ENCODE results near the gene PIEZO1. TPM values are rescaled to one million over a fixed set of nuclear protein-coding genes. Genes with fewer than 3 reads are reported as not detected.

The PIEZO1 gene
- total RNA-seq, 1 donor from 2014 or later, result 240 TPM

GRCh38 chr16:88703486-88704309, 81.3 kb downstream of the PIEZO1 start:
- peak; percentile 63 for DNase-seq (ENCODE audit: low spot score)
- Mint-ChIP-seq H3K4me1 (ENCODE audit: low read depth) (peaks cover 56% of the 10 kb centered on the region), H3K27me3 (ENCODE audit: low read depth) (no peaks in the 10 kb centered on the region), H3K27ac (peak overlapping the region; percentile 93), H3K4me3 (ENCODE audit: low read depth) (peak overlapping the region; percentile 83), H3K9me3 (no peaks in the 10 kb centered on the region), H3K36me3 (ENCODE audit: low read depth) (peaks cover 20% of the 10 kb centered on the region)
- intact Hi-C loops (cut with micrococcal nuclease), result loop anchor here (5.0 kb wide), 2 partner anchors 99 to 131 kb away; partner anchors contain the start of genes CDT1 and ZC3H18

DNA sequence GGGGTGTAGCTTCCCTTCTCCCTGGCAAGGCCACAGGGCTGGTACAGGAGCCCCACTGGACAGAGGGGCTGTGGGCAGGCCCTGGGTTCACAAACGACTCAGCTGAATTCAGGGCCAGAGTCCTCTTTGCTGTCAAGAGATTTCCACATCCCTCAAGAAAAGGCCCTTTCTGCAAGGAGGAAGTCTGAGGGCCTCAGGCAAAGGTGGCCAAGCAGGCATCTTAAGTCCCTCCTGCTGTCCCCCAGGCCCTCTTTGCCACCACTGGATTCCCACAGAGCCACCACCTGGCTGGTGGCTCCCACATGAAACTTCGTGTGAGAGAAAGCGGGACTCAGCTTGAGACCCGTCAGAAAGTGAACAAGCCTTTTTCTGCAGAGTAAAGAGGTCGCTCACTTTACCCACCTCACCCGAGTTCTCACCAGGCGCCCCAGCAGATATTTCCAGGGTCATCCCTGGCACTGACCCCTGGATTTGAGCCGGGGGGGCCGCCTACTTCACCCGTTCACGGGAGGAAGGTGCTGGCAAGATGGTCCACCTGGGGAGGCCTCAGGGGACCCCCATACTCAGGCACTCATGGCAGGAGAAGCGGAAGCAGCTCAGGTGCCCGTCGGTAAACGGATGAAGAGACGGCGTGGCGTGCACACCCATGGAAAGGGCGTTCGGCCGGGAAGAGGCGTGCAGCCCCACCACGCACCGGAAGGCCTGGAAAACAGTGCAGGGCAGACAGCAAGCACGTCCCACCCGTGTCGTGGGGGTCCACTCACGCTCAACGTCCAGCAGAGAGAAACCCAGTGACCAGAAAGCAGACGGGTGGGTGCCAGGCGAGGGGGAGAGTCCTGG, 82.4 kb downstream of the PIEZO1 start:
- H3K4me1 Mint-ChIP-seq (ENCODE audit: low read depth), result peaks cover 56% of the 10 kb centered on the region
- H3K27ac Mint-ChIP-seq, result peak overlapping the region; percentile 93
- no peak for DNase-seq (ENCODE audit: low spot score)
- H3K27me3 Mint-ChIP-seq (ENCODE audit: low read depth), result no peaks in the 10 kb centered on the region
- H3K9me3 Mint-ChIP-seq, result no peaks in the 10 kb centered on the region
- H3K36me3 Mint-ChIP-seq (ENCODE audit: low read depth), result peaks cover 29% of the 10 kb centered on the region
- peak overlapping the region; percentile 83 for H3K4me3 Mint-ChIP-seq (ENCODE audit: low read depth)
- intact Hi-C loops (cut with micrococcal nuclease), result loop anchor here (5.0 kb wide), 2 partner anchors 100 to 130 kb away; partner anchors contain the start of genes CDT1 and ZC3H18

DNA sequence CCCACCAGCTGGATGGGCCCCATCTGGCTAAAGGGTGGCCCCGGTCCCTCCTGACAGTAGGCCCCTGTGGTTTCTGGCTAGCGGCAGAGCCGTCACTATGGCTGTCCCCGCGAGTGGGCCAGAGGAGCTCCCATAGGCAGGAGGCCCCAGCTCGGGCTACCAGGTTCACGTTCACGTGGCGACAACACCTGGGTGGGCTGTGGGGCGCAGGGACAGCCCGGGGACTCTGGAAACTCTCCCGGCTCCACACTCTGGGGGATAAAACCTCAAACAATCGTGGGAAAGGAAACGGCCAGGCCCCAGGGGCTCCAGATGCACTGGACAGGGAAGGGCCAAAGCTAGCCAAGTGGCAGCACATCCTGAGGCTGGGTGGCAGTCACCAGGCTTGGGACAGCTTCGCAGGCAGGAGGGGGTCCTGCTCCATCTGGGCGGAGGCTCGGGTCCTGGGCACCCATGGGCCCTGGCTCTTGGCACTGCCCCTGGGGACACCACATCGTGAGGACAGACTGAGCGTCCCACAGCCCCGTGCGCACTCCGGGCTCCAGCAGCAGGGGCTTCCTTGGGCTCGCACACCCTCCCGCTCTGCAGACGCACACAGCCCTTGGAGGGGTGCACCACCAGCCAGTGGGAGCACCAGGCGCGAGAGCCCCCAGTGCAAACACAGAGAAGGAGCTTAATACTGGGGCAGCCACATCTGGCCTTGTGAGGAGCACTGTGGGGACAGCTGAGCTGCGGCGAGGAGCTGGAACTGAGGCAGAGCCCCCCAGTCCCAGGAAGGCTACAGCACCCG, 83.2 kb downstream of the PIEZO1 start:
- Mint-ChIP-seq H3K27ac (peak overlapping the region; percentile 93), H3K4me3 (ENCODE audit: low read depth) (peak overlapping the region; percentile 83), H3K36me3 (ENCODE audit: low read depth) (peaks cover 33% of the 10 kb centered on the region), H3K27me3 (ENCODE audit: low read depth) (no peaks in the 10 kb centered on the region), H3K4me1 (ENCODE audit: low read depth) (peaks cover 50% of the 10 kb centered on the region), H3K9me3 (no peaks in the 10 kb centered on the region)
- DNase-seq (ENCODE audit: low spot score), result no peak
- intact Hi-C loops (cut with micrococcal nuclease), result loop anchor here (1.0 to 5.0 kb wide), 3 partner anchors 15 to 129 kb away; partner anchors contain the start of genes CDT1, SNAI3 and ZC3H18

- intact Hi-C loops (cut with micrococcal nuclease), result loop anchor here (1.0 to 5.0 kb wide), 3 partner anchors 15 to 129 kb away; partner anchors contain the start of genes CDT1, SNAI3 and ZC3H18
Measured at GRCh38 chr16:88700636-88701482, 84.2 kb downstream of the PIEZO1 start.

GRCh38 chr16:88700322-88700635, 84.7 kb downstream of the PIEZO1 start:
- Mint-ChIP-seq H3K27ac (peak overlapping the region; percentile 94), H3K27me3 (ENCODE audit: low read depth) (no peaks in the 10 kb centered on the region), H3K36me3 (ENCODE audit: low read depth) (peaks cover 35% of the 10 kb centered on the region), H3K4me1 (ENCODE audit: low read depth) (peaks cover 47% of the 10 kb centered on the region), H3K9me3 (no peaks in the 10 kb centered on the region), H3K4me3 (ENCODE audit: low read depth) (peak overlapping the region; percentile 83)
- intact Hi-C loops (cut with micrococcal nuclease), result loop anchor here (5.0 kb wide), 2 partner anchors 102 to 128 kb away; partner anchors contain the start of genes CDT1 and ZC3H18
- DNase-seq (ENCODE audit: low spot score), result no peak

More at GRCh38 chr16:88700636-88701482, 84.2 kb downstream of the PIEZO1 start:
- H3K4me1 Mint-ChIP-seq (ENCODE audit: low read depth), result peaks cover 50% of the 10 kb centered on the region
- H3K4me3 Mint-ChIP-seq (ENCODE audit: low read depth), result peak overlapping the region; percentile 83
- DNase-seq (ENCODE audit: low spot score), result peak; percentile 93
- no peaks in the 10 kb centered on the region for H3K9me3 Mint-ChIP-seq
- H3K36me3 Mint-ChIP-seq (ENCODE audit: low read depth), result peaks cover 35% of the 10 kb centered on the region
- H3K27me3 Mint-ChIP-seq (ENCODE audit: low read depth), result no peaks in the 10 kb centered on the region
- peak overlapping the region; percentile 94 for H3K27ac Mint-ChIP-seq

DNA sequence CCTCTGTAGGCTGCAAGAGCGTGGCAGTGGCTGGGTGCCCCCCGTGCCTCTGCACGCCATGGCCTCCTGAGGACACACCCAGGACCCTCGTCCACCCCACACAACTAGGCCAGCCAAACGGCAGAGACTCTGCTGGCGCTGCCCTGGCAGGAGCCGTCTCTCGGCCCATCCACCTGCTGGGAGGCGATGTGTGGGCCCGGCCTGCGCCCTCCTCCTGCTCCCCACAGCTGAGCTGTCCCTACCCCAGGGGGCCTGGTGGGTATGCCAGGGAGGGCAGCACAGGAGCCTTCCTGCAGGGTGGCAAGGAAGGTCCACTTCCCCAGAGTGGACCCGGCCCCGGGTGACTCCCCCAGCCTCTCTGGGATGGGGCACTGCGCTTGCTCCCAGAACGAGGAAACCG, 85.8 kb downstream of the PIEZO1 start:
- H3K4me3 Mint-ChIP-seq (ENCODE audit: low read depth), result no peak overlapping the region
- peaks cover 35% of the 10 kb centered on the region for H3K36me3 Mint-ChIP-seq (ENCODE audit: low read depth)

GRCh38 chr16:88698646-88699045, 86.4 kb downstream of the PIEZO1 start:
- peaks cover 37% of the 10 kb centered on the region for H3K4me1 Mint-ChIP-seq (ENCODE audit: low read depth)
- no peak overlapping the region for H3K4me3 Mint-ChIP-seq (ENCODE audit: low read depth)
- peaks cover 35% of the 10 kb centered on the region for H3K36me3 Mint-ChIP-seq (ENCODE audit: low read depth)

More for the DNA sequence above, 85.8 kb downstream of the PIEZO1 start:
- Mint-ChIP-seq H3K27ac (no peak overlapping the region), H3K9me3 (no peaks in the 10 kb centered on the region), H3K27me3 (ENCODE audit: low read depth) (no peaks in the 10 kb centered on the region), H3K4me1 (ENCODE audit: low read depth) (peaks cover 42% of the 10 kb centered on the region)
- no peak for DNase-seq (ENCODE audit: low spot score)
- intact Hi-C loops (cut with micrococcal nuclease), result no loop called here

DNA sequence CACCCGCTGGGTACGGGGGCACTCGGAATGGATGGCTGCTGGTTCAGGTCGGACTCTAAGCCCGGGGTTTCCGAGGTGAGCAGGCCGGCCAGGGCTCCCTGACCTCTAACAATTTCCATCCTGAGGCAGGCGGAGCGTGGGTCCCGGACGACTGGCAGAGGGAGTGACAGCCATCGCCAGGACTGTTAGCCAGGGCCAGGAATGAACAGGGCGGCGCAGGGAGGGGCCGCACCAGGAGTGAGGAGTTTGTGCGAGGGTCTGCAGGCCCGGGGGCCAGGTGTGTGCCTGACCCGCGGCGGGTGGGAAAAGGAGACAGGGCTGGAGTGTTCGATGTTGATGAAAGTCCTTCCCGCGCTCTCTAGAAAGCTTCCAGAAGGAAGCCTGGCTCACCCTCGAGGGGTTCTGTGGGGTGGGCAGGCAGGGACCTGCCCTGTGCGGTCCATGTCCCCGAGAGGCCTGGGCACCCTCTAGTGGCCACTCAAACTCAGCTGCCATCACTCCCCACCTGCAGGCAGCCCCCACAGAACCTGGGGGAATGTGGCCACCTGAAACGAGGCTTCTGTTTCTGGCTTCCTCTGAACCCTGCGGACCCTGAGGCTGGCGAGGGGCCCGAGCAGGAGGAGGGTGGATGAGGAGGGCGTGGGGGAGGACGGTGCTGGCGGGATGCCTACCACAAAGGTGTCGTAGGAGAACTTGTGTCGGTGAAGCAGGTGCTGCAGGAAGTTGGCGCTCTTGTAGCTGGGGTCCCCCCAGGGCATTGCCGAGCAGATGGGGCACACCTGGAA, 87.0 kb downstream of the PIEZO1 start:
- peaks cover 33% of the 10 kb centered on the region for H3K36me3 Mint-ChIP-seq (ENCODE audit: low read depth)
- H3K27me3 Mint-ChIP-seq (ENCODE audit: low read depth), result no peaks in the 10 kb centered on the region
- no peak for DNase-seq (ENCODE audit: low spot score)
- H3K27ac Mint-ChIP-seq, result no peak overlapping the region
- intact Hi-C loops (cut with micrococcal nuclease), result no loop called here
- H3K4me1 Mint-ChIP-seq (ENCODE audit: low read depth), result peaks cover 30% of the 10 kb centered on the region
- H3K4me3 Mint-ChIP-seq (ENCODE audit: low read depth), result no peak overlapping the region
- no peaks in the 10 kb centered on the region for H3K9me3 Mint-ChIP-seq

More at GRCh38 chr16:88698646-88699045, 86.4 kb downstream of the PIEZO1 start:
- intact Hi-C loops (cut with micrococcal nuclease), result no loop called here
- Mint-ChIP-seq H3K9me3 (no peaks in the 10 kb centered on the region), H3K27ac (no peak overlapping the region), H3K27me3 (ENCODE audit: low read depth) (no peaks in the 10 kb centered on the region)
- no peak for DNase-seq (ENCODE audit: low spot score)

DNA sequence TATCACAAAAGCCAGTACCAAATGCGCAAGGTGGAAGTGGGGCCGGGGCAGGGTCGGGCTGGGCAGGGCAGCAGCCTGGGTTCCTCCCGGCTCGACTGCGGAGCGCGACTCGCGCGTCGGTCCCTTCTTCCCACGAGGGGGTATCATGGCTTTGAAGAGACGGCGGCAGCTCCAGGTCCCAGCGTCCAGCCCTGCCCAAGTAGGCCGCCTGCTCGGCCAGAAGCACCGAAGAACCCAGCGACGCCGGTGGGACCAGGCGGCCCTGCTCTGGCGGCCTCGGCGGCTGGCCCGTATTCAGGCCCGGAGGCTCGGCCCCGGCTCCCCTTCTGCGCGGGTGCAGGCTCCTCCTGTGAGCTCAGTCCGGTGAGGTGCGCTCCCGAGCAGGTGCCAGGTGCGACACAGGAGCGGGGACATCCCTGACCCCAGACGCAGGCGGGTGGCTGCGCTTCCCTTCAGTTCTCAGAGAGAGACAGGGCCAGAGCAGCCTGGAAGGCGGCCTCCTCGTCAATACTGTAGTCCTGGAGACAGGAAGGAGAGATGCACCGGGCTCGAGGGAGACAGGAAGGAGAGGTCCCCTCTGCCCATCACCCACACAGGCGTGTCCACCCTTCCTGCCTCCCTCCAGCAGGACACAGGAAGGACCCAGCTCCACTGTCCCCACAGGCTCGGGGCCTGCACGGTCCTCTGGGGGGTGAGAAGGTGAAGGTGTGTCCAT, 87.7 kb downstream of the PIEZO1 start:
- no peak overlapping the region for H3K27ac Mint-ChIP-seq
- intact Hi-C loops (cut with micrococcal nuclease), result no loop called here
- H3K36me3 Mint-ChIP-seq (ENCODE audit: low read depth), result peaks cover 27% of the 10 kb centered on the region
- no peak overlapping the region for H3K4me3 Mint-ChIP-seq (ENCODE audit: low read depth)
- no peak for DNase-seq (ENCODE audit: low spot score)
- no peaks in the 10 kb centered on the region for H3K27me3 Mint-ChIP-seq (ENCODE audit: low read depth)
- H3K4me1 Mint-ChIP-seq (ENCODE audit: low read depth), result peaks cover 26% of the 10 kb centered on the region
- no peaks in the 10 kb centered on the region for H3K9me3 Mint-ChIP-seq

DNA sequence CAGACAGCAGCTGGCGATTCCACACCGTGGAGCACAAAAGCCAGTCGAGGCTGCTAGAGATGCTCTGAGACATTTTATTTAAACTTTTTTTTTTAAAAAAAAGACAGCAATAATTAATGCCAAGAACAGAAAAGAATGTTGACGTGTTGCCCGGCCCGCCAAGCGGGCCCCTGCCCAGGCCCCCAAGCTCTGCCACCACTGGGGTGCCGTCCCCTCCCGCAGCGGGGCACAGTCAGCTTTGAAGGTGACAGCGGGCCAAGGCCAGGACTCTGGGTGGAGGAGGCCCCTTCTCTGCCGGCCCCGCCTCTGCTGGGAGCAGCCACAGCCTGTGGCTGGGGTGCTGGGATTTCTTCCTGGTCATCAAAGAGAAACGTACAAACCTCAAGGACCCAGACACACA, 88.6 kb downstream of the PIEZO1 start:
- Mint-ChIP-seq H3K27ac (no peak overlapping the region), H3K4me1 (ENCODE audit: low read depth) (peaks cover 24% of the 10 kb centered on the region)

More for the DNA sequence above, 88.6 kb downstream of the PIEZO1 start:
- intact Hi-C loops (cut with micrococcal nuclease), result no loop called here
- Mint-ChIP-seq H3K9me3 (no peaks in the 10 kb centered on the region), H3K36me3 (ENCODE audit: low read depth) (peaks cover 27% of the 10 kb centered on the region), H3K27me3 (ENCODE audit: low read depth) (no peaks in the 10 kb centered on the region), H3K4me3 (ENCODE audit: low read depth) (no peak overlapping the region)
- DNase-seq (ENCODE audit: low spot score), result no peak
